ENCODE measurements around the gene MGAT3.

MGAT3 gene

GRCh38 chr22:39473851-39474250 lies 17.0 kb downstream of the MGAT3 start:
- no peak for DNase-seq

- no peak for DNase-seq
These were observed 17.7 kb downstream of the MGAT3 start for GRCh38 chr22:39474351-39475111.

GRCh38 chr22:39475337-39475736 lies 18.5 kb downstream of the MGAT3 start:
- DNase-seq = no peak

- DNase-seq = no peak
These were observed 19.1 kb downstream of the MGAT3 start for GRCh38 chr22:39475902-39476301.

- no peak for DNase-seq
These were observed 19.9 kb downstream of the MGAT3 start for GRCh38 chr22:39476664-39477063.

GRCh38 chr22:39477542-39477941 lies 20.7 kb downstream of the MGAT3 start:
- no peak for DNase-seq

- peak; percentile 7 for DNase-seq
These were observed 21.6 kb downstream of the MGAT3 start for GRCh38 chr22:39478441-39478850.

- no peak for DNase-seq
These were observed 22.4 kb downstream of the MGAT3 start for GRCh38 chr22:39479254-39479653.

GRCh38 chr22:39480557-39480956 lies 23.7 kb downstream of the MGAT3 start:
- no peak for DNase-seq

- DNase-seq = no peak
These were observed 24.2 kb downstream of the MGAT3 start for GRCh38 chr22:39481054-39481453.

- no peak for DNase-seq
These were observed 24.8 kb downstream of the MGAT3 start for GRCh38 chr22:39481595-39481994.

GRCh38 chr22:39482768-39483167 lies 26.0 kb downstream of the MGAT3 start:
- no peak for DNase-seq

- DNase-seq = no peak
These were observed 30.4 kb downstream of the MGAT3 start for GRCh38 chr22:39486951-39487825.

- no peak for DNase-seq
These were observed 31.2 kb downstream of the MGAT3 start for GRCh38 chr22:39487826-39488520.

- DNase-seq = no peak
These were observed 31.8 kb downstream of the MGAT3 start for GRCh38 chr22:39488563-39489083.

GRCh38 chr22:39489094-39490068 lies 32.6 kb downstream of the MGAT3 start:
- DNase-seq = no peak

GRCh38 chr22:39490135-39490798 lies 33.5 kb downstream of the MGAT3 start:
- DNase-seq = peak; percentile 38

- no peak for DNase-seq
These were observed 34.3 kb downstream of the MGAT3 start for GRCh38 chr22:39490966-39491680.

GRCh38 chr22:39491696-39492095 lies 34.9 kb downstream of the MGAT3 start:
- no peak for DNase-seq

GRCh38 chr22:39492186-39492585 lies 35.4 kb downstream of the MGAT3 start:
- DNase-seq = no peak

GRCh38 chr22:39493759-39494158 lies 36.9 kb downstream of the MGAT3 start:
- peak; percentile 3 for DNase-seq

Data from kidney glomerular epithelial cell (primary cell).